Adrenal gland (tissue), 12 donors: Measurements from ENCODE around the gene NHS. TPM values are rescaled to one million over a fixed set of nuclear protein-coding genes. Genes with fewer than 3 reads are reported as not detected.

ENCODE experiments used
- DNase-seq, 7 donors: peaks; one replicate each; pipeline ENCODE4 v3.0.0-alpha.2; 2019 to 2020
- H3K27ac ChIP-seq, 5 donors: fragments of 200-600 bp; sonication (generic) in 4 of 5; 1 replicate in 3 of 5; 2 replicates in 2 of 5; pipeline versions ENCODE4 v1.5.1 to v1.8.0; 2016 to 2020; ENCODE audit warnings: mild to moderate bottlenecking in 1 of 5
- H3K27me3 ChIP-seq: fragments of 200-600 bp; 2 replicates; pipeline ENCODE4 v1.8.0; 2021
- H3K36me3 ChIP-seq, 2 donors: fragments of 200-600 bp; replicated peaks in 1 of 2; 1 replicate in 1 of 2; 2 replicates in 1 of 2; pipeline versions ENCODE4 v1.5.1 to v1.8.0; 2018 to 2022
- H3K4me1 ChIP-seq, 2 donors: fragments of 200-600 bp; replicated peaks in 1 of 2; 1 replicate in 1 of 2; 2 replicates in 1 of 2; pipeline versions ENCODE4 v1.5.1 to v1.8.0; 2018 to 2021
- H3K4me3 ChIP-seq, 4 donors: fragments of 200-600 bp; sonication (generic) in 3 of 4; one replicate each; pipeline ENCODE4 v1.5.1; 2016 to 2018
- H3K9me3 ChIP-seq, 3 donors: fragments of 200-600 bp; sonication (generic) in 1 of 3; replicated peaks in 1 of 3; 1 replicate in 2 of 3; 2 replicates in 1 of 3; pipeline versions ENCODE4 v1.5.1 to v1.8.0; 2016 to 2021
- CTCF ChIP-seq, 6 experiments: fragments of 450-650 bp in 4 of 6; fragments of 200-600 bp in 2 of 6; sonication (generic) in 1 of 6; IDR thresholded peaks; 1 replicate in 5 of 6; 2 replicates in 1 of 6; pipeline versions ENCODE4 v1.5.1 to v1.8.0; 2016 to 2021; ENCODE audit warnings: antibody characterized with exemption in 6 of 6, mild to moderate bottlenecking in 2 of 6, moderate library complexity in 1 of 6
- POLR2A ChIP-seq, 2 donors: fragments of 450-650 bp; IDR thresholded peaks; one replicate each; pipeline ENCODE4 v1.6.1; 2017; ENCODE audit warnings: antibody characterized with exemption in 2 of 2, mild to moderate bottlenecking in 2 of 2, moderate library complexity in 1 of 2
- WGBS, 4 donors: extraction: QIAGEN DNeasy Blood & Tissue Kit in 2 of 4; methylation state at CpG; one replicate each; pipeline versions ENCODE4 v1.1.5 to v1.1.7; 2013 to 2017; 5-methylcytosine and 5-hydroxymethylcytosine counted together
- intact Hi-C, 2 donors: fragments of 100-400 bp; cut with DNase I; formaldehyde crosslinking; loops; one replicate each; pipeline versions ENCODE4 v1.14.1 to v1.15.0; 2022 to 2023
- polyA plus RNA-seq, 3 donors: library from polyadenylated mRNA; stranded (reverse); fragments of 200-250 nt in 2 of 3; fragments of 350-450 nt in 1 of 3; fragmentation: Illumina TruSeq in 1 of 3; extraction: RNeasy Lipid Tissue Mini Kit (QIAGEN cat#74804) in 1 of 3; gene quantifications; one replicate each; pipeline ENCODE4 v1.2.3, GENCODE V29; 2013 to 2014
- total RNA-seq, 9 donors: library from RNA; depleted of rRNA in 4 of 9; stranded (reverse); fragments of >200 nt in 4 of 9; fragments of 120-200 nt in 1 of 9; fragmentation: NEBNext Ultra II Directional in 1 of 9; extraction: Animal tissue kit (Norgen Biotek cat#: 25700) in 1 of 9; gene quantifications; one replicate each; pipeline versions ENCODE4 v1.1.0 to v1.2.4, GENCODE V29; 2013 to 2023
- donor health status: healthy with polysubstance abuse.
- donor health status: Bipolar disorder and iron deficiency.
- donor health status: DM: yes; HTN: yes; CAD: no.
- donor health status: DM: no; HTN: no; CAD: no.
- donor health status: DM: no; HTN: no; CAD: no.
- donor health status: DM: yes; HTN: yes; CAD: no.

Gene NHS
- total and polyA plus RNA-seq, 12 donors = 4.4 to 12.5 (median 6.8) TPM

DNA sequence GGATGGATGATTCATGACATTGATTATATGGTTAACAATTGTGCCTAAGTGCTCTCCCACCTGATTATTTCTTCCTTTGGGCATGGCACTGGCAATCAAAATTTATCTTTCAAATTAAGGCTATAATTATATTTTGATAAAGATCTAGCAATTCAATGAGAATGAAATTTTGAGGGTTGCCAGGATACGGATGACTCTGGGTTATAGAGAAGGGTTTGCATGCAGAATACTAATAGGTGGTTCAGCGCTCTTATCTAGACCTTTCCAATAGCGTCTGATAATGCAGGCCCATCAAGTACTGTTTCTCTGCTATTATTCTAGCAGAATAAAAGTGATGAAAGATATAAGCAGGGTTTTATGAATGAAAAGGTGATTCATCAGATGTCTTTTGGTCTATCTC lies 287.4 kb downstream of the NHS start:
- Histone ChIP-seq H3K27ac (no peak overlapping the region), H3K4me1 (no peaks in the 10 kb centered on the region), H3K9me3 (no peaks in the 10 kb centered on the region), H3K36me3 (no peaks in the 10 kb centered on the region), H3K4me3 (no peak overlapping the region), H3K27me3 (no peaks in the 10 kb centered on the region)
- 78 to 91% (median 85%) methylated on average over 3 of the region's 3 CpGs for WGBS, 4 donors
- TF ChIP-seq CTCF (IDR thresholded peaks at IDR 0.05) = no peak
- no peak for TF ChIP-seq POLR2A (IDR thresholded peaks at IDR 0.05)
- DNase-seq = no peak
- intact Hi-C loops = no loop called here

DNA sequence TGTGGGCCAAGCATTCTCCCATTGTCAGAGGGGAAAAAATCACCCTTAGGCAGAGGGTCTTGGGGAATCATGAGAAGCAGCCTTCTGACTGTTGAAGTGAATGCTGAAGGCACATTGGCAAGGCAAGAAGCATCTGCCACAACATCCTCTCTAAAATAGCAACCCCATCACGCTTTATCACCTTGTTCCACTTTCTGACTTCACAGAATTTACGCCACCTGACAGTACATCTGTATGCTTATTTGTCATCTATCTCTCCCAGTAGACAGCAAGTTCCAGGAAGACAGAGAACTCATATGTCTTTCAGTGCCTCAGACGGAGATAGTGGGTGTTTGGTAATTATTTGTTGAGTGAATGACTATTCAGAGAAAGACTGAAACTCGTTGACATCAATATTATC lies 293.9 kb downstream of the NHS start:
- H3K27me3 ChIP-seq = peaks cover 6% of the 10 kb centered on the region
- H3K4me1 ChIP-seq = no peaks in the 10 kb centered on the region
- no peak overlapping the region for H3K27ac ChIP-seq
- no peaks in the 10 kb centered on the region for H3K9me3 ChIP-seq
- TF ChIP-seq POLR2A (IDR thresholded peaks at IDR 0.05) = no peak
- TF ChIP-seq CTCF (IDR thresholded peaks at IDR 0.05) = no peak
- intact Hi-C loops = no loop called here
- H3K4me3 ChIP-seq = no peak overlapping the region
- H3K36me3 ChIP-seq = no peaks in the 10 kb centered on the region
- DNase-seq = no peak
- WGBS, 4 donors = 66 to 91% (median 78%) methylated on average over 2 to 4 of the region's 4 CpGs

DNA sequence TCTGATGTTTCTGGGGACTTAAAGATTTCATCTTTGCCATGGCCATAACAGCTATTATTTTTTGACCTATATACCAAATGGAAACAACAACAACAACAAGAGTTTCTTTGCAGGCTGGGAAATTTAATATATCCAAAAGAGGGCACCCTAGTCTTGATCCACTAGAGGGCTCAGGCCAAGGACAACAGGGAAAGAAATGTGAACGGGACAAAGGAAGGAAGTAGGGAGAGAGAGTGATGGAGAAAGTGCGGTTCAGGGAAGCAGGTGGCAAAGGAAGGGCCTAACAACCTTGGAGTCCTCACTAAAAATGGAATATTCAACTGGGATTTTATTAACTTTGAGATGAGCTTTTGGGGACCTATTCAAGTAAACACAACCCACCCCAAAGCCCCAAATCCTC lies 294.5 kb downstream of the NHS start:
- Histone ChIP-seq H3K4me1 (no peaks in the 10 kb centered on the region), H3K4me3 (no peak overlapping the region), H3K36me3 (no peaks in the 10 kb centered on the region), H3K9me3 (no peaks in the 10 kb centered on the region), H3K27me3 (peaks cover 6% of the 10 kb centered on the region), H3K27ac (no peak overlapping the region)
- WGBS, 4 donors = 34 to 59% (median 48%) methylated on average over 2 of the region's 2 CpGs
- intact Hi-C loops = no loop called here
- DNase-seq = no peak
- TF ChIP-seq POLR2A (IDR thresholded peaks at IDR 0.05) (no peak), CTCF (IDR thresholded peaks at IDR 0.05) (no peak)

GRCh38 chrX:17669891-17670290 lies 294.9 kb downstream of the NHS start:
- WGBS, 4 donors = 64 to 96% (median 74%) methylated on average over 1 of the region's 1 CpG; no CpG with 5 or more reads in 1 of the 4 donors
- Histone ChIP-seq H3K9me3 (no peaks in the 10 kb centered on the region), H3K36me3 (no peaks in the 10 kb centered on the region), H3K4me1 (no peaks in the 10 kb centered on the region), H3K27me3 (peaks cover 6% of the 10 kb centered on the region), H3K4me3 (no peak overlapping the region), H3K27ac (no peak overlapping the region)
- TF ChIP-seq CTCF (IDR thresholded peaks at IDR 0.05) (no peak), POLR2A (IDR thresholded peaks at IDR 0.05) (no peak)
- intact Hi-C loops = no loop called here
- no peak for DNase-seq
